Activated naive CD4-positive, alpha-beta T cell treated with anti-CD3 and anti-CD28 coated beads, Interleukin-2, amount 50 U/mL, for 16 hours (primary cell): ENCODE measurements around the gene ANTXRL.
"Not testable (repeated sequence)": the region's sequence is repeated elsewhere in the genome, so short reads cannot be mapped to it uniquely, and the experiment has no call there.

Source experiments
- DNase-seq: peaks from one replicate; pipeline ENCODE4 v3.0.0-alpha.2; 2020

ANTXRL gene

GRCh38 chr10:46310851-46311250 is 24.1 kb downstream of the ANTXRL start:
- DNase-seq = peak; percentile 10

GRCh38 chr10:46311501-46311951 is 24.7 kb downstream of the ANTXRL start:
- no peak for DNase-seq

DNA sequence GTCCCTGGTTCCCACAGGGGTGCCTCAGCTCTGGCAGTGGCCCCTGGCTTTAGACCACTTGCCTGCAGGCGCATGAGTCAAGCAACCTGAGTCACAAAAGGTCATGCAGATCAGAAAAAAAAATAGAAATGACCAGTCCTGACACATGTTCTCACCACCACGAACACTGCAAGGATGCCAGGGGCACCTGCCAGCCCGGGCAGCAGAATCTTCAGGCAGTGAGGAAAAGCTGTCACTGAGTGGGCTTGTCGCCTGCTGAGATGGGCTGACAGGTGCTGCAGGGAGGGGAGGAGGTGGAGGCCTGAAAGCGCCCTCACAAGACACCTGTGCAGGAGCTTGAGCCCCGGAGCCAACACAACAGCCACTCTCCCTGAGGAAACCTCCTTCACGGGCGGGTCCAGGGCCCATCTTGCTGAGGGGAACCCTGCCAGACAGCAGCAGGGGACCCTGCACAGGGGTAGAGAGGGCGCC is 25.2 kb downstream of the ANTXRL start:
- not testable (repeated sequence) for DNase-seq

GRCh38 chr10:46312953-46313352 is 26.2 kb downstream of the ANTXRL start:
- no peak for DNase-seq

DNA sequence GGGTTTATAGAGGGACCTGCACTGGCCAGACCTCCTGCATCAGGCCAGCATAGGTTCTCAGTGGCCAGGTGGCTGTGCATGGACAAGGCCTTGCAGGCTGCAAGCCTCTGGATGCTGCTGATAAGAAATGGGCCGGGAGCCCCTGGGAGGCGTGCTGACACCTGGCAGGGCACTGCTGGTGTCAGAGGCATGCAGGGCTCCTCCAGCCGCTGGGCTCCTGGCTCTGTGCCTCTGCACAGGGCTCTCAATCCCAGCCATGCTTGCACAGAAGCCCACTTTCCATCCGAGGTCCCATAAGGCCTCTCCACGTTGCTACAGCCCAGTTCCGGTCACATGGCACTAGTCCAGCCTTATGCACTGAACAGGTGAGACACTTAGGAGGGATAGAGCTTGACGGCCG is 27.3 kb downstream of the ANTXRL start:
- no peak for DNase-seq

- not testable (repeated sequence) for DNase-seq
These were observed 28.5 kb downstream of the ANTXRL start for GRCh38 chr10:46315071-46315860.

DNA sequence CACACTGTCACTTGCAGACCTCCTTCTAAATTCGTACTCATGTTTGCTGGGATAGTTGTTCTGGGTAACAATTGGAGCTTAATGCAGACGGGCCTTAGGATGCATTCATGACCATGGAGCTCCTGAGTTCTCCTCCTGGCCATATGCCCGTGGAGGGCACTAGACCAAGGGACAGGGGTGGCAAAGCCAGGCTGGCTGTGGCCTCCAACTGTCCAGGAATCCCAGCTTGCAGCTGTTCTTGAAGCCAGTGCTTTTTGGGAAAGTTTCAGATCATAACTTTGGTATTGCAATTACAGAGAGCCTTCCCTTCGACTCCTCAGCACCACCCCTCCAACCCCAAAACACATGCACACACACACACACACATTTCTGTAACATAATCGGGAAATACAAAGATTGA is 30.6 kb downstream of the ANTXRL start:
- DNase-seq = no peak

DNA sequence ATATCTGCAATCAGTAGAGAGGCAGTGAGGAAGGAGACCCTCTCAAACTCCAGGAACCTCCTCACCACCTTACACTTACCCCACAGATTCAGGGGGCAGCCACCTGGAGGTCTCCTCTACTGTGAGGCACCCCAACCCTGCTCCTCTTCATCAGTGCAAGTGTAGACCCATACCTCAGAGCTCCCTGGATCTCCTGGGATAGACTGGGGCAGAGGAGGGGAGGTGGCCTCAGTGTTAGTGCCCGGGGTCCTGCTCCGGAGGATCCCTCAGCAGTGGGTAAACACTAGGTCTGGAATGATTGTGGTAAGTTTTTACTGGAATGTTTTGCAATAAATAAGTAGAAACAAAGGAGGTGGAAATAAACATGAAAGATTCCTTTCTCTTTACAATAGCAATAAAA is 31.1 kb downstream of the ANTXRL start:
- no peak for DNase-seq

GRCh38 chr10:46318799-46319198 is 32.0 kb downstream of the ANTXRL start:
- DNase-seq = no peak

DNA sequence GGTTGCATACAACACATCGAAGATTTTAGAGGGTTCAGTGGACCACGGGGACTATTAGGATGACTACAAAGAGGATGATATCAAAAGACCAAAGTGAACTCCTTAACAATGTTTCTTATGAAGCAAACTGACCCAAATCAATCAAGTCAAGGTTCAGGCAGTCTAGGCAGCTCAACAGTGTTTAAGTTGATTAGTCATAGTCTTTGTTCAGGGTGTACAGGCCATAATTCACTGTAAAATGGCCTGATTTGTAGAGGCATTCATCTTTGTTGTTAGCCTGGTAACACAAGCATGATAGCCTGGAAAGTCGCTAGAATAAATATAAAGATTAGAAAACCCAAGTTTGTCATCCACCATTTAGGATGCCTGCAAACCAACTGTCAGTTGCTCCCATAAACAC is 32.6 kb downstream of the ANTXRL start:
- DNase-seq = no peak

- no peak for DNase-seq
These were observed 35.0 kb downstream of the ANTXRL start for GRCh38 chr10:46321770-46322169.

- no peak for DNase-seq
These were observed 36.4 kb downstream of the ANTXRL start for GRCh38 chr10:46323176-46323575.

GRCh38 chr10:46325021-46325420 is 38.2 kb downstream of the ANTXRL start:
- DNase-seq = no peak

- no peak for DNase-seq
These were observed 39.3 kb downstream of the ANTXRL start for GRCh38 chr10:46326066-46326465.

DNA sequence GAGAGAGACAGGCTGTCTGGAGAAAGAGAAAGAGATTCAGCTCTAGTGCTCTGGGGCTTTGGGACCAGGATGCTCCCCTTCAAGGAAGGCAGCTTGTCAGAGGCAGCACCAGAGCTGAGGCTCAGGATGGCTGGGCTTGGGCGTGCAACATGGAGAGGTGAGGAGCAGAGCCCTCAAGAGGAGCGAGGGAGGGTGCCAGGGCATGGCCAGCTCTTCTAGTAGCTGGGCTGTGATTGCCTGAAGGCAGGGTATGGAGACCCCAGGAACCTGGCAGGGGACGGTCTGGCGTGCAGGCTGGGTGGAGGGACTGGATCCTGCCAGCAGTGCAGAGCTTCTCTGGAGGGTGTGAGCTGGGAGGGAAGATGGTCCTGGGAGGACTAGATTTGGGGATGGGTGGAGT is 40.2 kb downstream of the ANTXRL start:
- DNase-seq = no peak

DNA sequence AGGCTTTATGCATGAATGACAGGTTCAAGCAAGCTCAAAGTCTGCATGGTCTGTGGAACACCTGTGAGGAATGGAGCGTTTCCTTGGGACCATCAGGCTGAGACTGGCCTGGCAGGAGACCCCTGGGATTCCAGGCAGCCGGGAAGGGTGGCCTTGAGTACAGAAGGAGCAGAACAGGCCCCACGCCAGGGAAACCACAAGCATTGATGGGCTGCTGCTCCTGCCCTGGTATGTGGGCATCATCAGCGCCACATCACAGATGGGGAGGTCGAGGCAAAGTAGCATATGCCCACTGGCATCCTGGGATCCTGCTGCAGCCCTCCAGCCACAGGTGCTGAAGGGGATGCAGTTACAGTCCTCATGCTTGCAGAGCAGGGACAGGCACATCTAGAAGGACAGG is 40.9 kb downstream of the ANTXRL start:
- DNase-seq = no peak

DNA sequence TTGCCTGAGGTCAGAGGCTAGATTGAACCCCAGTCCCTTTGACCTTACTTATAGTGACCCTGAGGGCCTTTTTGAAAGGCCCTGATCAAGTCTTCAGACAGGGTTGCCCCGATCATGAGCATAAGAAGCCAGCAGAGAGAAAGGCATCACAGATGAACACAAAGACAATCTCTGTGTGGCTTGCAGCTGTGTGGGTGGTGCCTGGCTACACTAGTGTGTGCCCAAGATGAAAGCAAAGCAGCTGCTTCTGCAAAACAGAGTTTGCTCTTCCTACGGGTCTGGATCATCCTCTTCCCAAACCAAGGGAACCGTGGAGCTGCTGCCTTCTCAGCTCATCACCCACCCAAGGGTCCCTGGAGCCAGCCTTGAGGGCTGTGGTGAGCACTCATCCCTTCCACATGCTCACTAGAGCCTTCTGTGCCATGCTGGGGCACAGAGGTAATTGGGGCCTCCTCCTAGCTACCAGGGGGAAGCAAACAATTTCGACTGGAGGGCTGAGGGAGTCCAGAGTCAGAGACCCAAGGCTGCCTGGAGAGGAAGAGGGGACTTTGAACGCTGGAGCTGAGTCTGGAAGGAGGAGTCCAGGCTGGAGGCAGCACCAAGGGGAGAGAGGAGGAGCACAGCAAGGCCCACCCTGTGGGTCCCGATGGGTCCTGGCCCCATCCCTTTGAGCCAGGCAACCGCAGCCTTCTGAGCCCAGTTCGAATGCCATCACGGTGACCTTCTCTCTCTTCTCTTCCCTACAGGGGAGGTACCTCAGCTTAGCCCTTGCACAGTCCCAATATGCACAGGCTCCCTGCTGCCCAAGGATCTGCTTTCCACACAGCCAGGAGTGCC is 42.3 kb downstream of the ANTXRL start:
- no peak for DNase-seq

GRCh38 chr10:46329690-46330016 is 42.9 kb downstream of the ANTXRL start:
- DNase-seq = no peak

DNA sequence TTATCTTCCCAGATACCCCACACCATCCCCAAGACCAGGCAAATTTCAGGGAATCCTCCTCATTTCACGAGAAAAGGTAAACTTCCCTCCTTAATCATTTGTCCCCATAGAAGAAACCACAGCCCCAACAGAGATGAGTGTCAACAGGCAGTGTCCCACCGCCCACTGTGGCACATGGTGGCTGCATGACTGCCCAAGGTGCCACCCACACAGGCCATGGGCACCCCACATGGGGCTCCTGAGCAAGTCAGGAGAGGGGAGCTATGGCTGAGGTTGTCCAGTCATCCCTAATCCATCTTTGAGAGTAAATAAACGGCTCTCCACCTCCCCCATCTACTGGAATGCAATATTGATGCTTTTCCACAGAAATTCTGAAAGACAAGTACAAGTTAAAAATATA is 44.1 kb downstream of the ANTXRL start:
- DNase-seq = no peak

GRCh38 chr10:46365484-46365883 is 78.7 kb downstream of the ANTXRL start:
- DNase-seq = not testable (repeated sequence)

DNA sequence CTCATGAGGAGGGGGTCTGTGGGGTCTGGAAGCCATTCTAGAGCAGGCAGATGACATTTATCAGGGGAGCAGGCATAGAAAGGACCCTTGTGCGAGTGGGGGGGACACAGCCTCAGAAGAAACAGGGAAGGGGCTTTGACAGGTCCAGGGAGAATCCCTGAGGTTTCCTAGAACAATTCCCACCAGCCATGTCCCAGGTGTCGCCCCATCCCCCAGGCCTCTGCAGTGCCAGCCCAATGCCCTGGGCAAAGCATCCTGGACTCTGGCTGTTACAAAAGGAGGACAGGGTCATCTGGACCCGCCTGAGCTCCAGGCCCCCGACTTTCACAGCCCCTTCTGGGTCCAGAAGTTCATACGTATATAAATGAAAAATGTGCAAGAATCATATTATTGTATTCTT is 80.4 kb downstream of the ANTXRL start:
- DNase-seq = not testable (repeated sequence)

- not testable (repeated sequence) for DNase-seq
These were observed 81.0 kb downstream of the ANTXRL start for GRCh38 chr10:46367666-46368240.

DNA sequence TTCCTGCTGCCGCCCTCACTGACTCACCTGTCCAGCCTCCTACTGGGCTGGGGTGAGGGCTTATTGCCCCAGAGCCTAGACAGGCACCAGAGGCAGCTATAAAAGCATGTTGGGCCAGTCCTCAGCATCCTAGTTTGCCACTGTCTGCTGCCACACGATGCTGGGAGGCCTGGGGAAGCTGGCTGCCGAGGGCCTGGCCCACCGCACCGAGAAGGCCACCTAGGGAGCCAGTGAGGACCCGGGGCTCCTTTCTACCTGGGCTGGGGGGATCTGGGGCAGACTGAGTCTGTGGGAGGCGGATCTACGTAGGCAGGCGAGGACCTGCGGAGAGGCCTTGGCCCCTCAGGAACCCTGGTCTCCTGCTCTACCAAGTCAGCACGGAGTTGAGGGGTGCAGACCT is 82.2 kb downstream of the ANTXRL start:
- DNase-seq = not testable (repeated sequence)

- not testable (repeated sequence) for DNase-seq
These were observed 87.6 kb downstream of the ANTXRL start for GRCh38 chr10:46374410-46374809.
